KOPT-K1 (cell line): ENCODE measurements around the gene RUNX2.

ENCODE experiments used
- H3K27ac ChIP-seq: fragments of 200-600 bp; sonication (generic); 2 replicates; pipeline ENCODE4 v1.5.1; 2016; ENCODE audit warnings: antibody characterized with exemption, mild to moderate bottlenecking, low read depth, low read length; ENCODE audit not compliant: poor library complexity, severe bottlenecking
- H3K36me3 ChIP-seq: fragments of 200-600 bp; sonication (generic); 2 replicates; pipeline ENCODE4 v1.5.1; 2017; ENCODE audit warnings: antibody characterized with exemption, mild to moderate bottlenecking, low read length, moderate library complexity; ENCODE audit not compliant: insufficient read depth
- H3K9me3 ChIP-seq: fragments of 200-600 bp; sonication (generic); 2 replicates; pipeline ENCODE4 v1.5.1; 2017; ENCODE audit warnings: antibody characterized with exemption, low read length, mild to moderate bottlenecking; ENCODE audit not compliant: insufficient read depth, poor library complexity, severe bottlenecking

RUNX2 gene

DNA sequence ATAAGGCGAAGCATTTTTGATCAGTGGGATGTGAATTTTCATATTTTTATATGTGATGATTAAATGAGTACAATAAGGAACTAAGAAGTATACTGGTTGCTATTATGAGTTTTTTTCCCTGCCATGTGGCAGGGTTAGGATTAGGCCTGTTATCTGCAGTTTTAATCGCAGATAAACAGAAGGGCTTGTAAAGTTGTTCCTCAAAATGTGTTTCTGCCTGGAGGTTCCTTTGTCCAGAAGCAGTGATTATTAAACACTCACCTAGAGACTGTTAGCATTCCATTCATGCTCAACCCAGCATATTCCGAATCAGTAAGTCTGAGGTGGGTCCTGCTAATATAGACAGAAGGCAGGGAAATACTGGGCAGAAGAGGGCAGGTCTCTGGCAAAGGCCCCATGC is 371.5 kb downstream of the RUNX2 start:
- H3K36me3 ChIP-seq = no peaks in the 10 kb centered on the region
- H3K9me3 ChIP-seq = no peaks in the 10 kb centered on the region
- H3K27ac ChIP-seq = no peak overlapping the region

GRCh38 chr6:45702849-45703739 is 375.0 kb downstream of the RUNX2 start:
- no peaks in the 10 kb centered on the region for H3K9me3 ChIP-seq
- H3K27ac ChIP-seq = no peak overlapping the region
- no peaks in the 10 kb centered on the region for H3K36me3 ChIP-seq

- Histone ChIP-seq H3K36me3 (no peaks in the 10 kb centered on the region), H3K9me3 (no peaks in the 10 kb centered on the region), H3K27ac (no peak overlapping the region)
Observed at GRCh38 chr6:45704056-45704800, 376.1 kb downstream of the RUNX2 start.

- Histone ChIP-seq H3K9me3 (no peaks in the 10 kb centered on the region), H3K36me3 (no peaks in the 10 kb centered on the region), H3K27ac (no peak overlapping the region)
Observed at GRCh38 chr6:45705137-45705855, 377.2 kb downstream of the RUNX2 start.

- Histone ChIP-seq H3K9me3 (no peaks in the 10 kb centered on the region), H3K36me3 (no peaks in the 10 kb centered on the region), H3K27ac (no peak overlapping the region)
Observed at GRCh38 chr6:45706319-45706718, 378.2 kb downstream of the RUNX2 start.

GRCh38 chr6:45707176-45707575 is 379.0 kb downstream of the RUNX2 start:
- Histone ChIP-seq H3K27ac (no peak overlapping the region), H3K36me3 (no peaks in the 10 kb centered on the region), H3K9me3 (no peaks in the 10 kb centered on the region)

- H3K9me3 ChIP-seq = no peaks in the 10 kb centered on the region
- no peaks in the 10 kb centered on the region for H3K36me3 ChIP-seq
- H3K27ac ChIP-seq = no peak overlapping the region
Observed at GRCh38 chr6:45709781-45710220, 381.7 kb downstream of the RUNX2 start.

- Histone ChIP-seq H3K27ac (no peak overlapping the region), H3K36me3 (no peaks in the 10 kb centered on the region), H3K9me3 (no peaks in the 10 kb centered on the region)
Observed at GRCh38 chr6:45710304-45710821, 382.2 kb downstream of the RUNX2 start.

DNA sequence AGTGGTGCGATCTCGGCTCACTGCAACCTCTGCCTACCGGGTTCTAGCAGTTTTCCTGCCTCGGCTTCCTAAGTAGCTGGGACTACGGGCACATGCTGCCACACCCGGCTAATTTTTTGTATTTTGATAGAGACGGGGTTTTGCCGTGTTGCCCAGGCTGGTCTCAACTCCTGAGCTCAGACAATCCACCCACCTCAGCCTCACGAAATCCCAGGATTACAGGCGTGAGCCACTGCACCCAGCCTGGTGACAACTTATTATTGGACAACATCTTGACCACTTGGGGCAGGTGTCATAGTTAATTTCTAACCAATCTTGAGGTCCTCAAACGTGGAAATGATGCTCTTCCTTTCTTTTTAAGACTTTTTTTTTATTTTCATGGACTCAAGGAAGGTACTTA is 383.9 kb downstream of the RUNX2 start:
- Histone ChIP-seq H3K36me3 (no peaks in the 10 kb centered on the region), H3K9me3 (no peaks in the 10 kb centered on the region), H3K27ac (no peak overlapping the region)

GRCh38 chr6:45712786-45713185 is 384.7 kb downstream of the RUNX2 start:
- H3K9me3 ChIP-seq = no peaks in the 10 kb centered on the region
- H3K36me3 ChIP-seq = no peaks in the 10 kb centered on the region
- H3K27ac ChIP-seq = no peak overlapping the region
